D341Med (cell line): ENCODE results near the gene CMTR1.

Experiments
- DNase-seq: peaks from one replicate; pipeline ENCODE4 v3.0.0; 2012; ENCODE audit warnings: low spot score

CMTR1 gene

DNA sequence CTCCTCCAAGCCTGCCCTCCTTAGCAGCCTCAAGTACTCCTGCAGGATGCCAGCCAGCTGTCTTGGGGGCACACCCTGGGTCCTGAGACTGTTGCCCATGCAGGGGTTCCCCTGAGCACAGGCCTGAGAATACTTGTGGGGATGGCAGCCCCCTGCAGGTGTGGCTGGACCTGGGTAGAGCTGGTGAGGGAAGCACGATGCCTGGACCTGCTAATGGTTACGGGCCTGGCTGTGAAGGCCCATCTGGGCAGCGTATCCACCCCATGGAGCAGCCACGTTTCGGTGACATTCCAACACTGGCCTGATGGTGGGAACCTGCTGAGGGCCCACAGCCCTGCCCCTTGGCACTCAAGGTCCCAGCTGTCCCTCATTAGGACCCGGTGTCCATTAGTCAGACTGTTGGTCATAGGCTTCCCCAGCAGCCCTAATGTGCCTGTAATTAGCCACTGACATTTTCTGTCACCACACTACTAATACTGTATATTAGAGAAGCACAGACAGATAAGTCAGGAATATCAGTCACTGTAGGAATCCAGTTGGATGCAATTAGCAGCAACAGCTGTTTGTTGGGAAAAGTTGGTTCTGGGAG lies 46.3 kb downstream of the CMTR1 start:
- peak; percentile 9 for DNase-seq

DNA sequence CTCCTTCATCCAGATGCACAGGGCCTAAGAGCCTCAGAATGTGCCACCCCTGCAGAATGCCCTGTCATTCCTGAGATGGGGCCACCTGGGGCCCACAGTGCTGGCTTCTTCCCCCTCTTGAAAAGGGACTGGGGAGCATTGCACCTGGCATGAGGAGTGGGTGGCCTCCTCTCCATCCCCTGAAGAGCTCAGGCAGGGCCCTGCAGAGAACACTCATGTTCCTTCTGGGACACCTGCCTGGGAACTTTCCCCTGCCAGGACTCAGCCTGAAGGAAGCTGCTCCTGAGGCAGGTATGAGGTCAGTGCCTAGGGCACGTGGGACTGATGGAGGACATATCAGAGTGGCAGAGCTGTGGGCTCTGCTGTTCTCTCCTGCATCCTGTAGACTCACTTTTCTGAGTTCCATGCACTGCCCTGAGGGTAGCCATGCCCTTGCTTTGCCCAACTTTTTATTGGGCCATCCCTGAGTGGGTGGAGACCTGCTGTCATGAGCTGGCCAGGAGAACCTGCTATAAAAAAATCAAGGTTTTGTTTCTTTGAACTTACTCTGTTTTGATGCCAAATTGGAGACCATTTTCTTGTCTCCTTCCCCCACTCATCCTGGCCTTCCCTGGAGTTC lies 47.2 kb downstream of the CMTR1 start:
- peak; percentile 8 for DNase-seq

DNA sequence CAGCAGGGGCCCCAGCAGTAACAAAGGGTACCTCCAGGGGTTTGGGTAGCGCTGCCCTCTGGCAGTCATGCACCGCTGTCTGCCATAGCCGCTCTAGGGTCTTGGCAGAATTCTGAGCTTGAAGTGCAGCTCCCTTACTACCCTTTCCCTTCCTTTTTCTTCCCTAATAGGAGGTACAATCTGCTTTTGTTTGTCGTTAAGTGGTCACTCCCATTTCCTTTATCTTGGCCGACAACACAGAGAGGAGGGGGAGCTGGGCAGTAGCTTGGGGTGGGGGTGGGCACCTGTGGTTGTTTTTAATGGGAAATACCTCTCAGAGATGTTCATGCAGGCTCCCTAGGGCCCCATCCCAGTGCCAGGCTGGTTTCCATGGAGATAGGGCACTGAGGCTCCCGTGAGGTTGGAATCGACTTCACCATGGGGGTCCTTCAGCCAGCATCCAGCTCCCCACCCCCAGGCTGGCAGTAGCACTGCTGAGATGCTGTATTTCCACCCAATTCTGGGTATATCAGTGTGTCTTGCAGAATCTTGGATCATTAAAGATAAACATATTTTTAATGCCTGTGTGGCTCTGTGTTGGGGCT lies 48.0 kb downstream of the CMTR1 start:
- no peak for DNase-seq

DNA sequence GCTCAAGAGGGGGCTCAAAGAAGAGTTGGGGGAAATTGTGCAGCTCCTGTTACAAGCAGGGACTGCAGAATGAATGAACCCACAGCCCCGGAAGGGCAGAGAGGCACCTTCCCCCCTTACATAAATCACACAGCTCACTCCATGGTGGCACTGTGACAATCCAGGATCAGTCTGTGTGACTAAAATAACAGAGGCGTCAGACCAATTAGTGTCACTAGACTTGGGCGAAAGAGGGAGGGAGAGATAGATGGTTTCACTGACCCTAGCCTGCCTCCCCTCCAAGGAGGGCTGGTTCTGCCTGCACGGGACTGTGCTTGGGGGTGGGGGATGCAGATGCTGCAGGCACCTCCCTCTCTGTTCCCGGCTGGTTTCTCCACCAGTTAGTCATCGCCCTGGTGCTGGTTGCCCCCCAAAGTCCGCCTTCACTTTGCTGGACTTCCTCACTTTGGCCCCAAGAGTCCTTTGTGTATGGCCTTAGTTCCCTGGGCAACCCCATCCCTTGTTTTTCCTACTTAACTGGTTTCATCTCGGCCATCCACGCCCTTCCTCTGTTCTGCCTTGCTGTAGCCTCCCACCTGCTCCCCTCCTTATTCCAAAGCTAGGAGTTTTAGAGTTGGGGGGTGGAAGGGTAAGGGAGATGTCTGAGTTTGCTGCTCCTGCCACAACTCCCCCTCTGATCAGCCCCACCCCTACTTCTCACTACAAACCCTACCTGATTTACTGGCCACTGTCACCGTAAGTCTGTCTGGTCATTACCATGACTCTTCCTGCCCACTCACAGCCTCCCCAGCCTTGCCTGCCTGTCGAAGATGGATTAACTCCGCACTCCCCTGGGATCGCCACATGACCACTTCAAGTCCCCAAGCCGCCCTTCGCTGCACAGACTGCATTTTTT lies 48.9 kb downstream of the CMTR1 start:
- no peak for DNase-seq

DNA sequence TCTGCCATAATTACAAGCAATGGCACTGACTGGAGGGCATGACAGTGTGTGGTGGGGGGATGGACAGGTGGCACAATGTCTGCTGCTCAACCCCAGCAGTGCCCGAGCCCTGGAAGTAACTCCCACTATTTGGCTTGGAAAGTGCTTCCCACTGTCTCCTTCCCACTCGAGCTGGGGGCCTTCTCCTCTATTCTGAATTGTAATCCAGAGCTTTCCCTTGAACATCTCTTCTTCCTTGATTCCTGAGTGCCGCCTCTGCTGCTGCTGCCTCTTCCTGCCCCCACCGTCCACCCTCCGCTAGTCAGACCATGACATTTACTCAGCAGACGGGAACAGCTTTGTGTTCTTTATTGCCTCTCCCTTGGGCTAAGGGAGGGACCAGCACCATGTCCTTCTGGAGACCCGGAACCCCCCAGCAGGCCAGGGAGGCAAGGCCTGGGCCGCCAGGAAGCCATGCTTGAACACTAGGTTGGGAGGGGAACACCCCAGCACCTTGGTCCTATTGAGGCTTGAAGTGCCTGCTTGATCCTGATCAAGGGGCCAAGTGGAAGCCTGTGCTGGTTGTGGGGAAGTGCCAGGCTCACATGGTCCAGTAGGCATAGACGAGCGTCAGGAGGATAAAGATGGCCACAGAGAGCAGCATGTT lies 49.7 kb downstream of the CMTR1 start:
- DNase-seq: no peak

DNA sequence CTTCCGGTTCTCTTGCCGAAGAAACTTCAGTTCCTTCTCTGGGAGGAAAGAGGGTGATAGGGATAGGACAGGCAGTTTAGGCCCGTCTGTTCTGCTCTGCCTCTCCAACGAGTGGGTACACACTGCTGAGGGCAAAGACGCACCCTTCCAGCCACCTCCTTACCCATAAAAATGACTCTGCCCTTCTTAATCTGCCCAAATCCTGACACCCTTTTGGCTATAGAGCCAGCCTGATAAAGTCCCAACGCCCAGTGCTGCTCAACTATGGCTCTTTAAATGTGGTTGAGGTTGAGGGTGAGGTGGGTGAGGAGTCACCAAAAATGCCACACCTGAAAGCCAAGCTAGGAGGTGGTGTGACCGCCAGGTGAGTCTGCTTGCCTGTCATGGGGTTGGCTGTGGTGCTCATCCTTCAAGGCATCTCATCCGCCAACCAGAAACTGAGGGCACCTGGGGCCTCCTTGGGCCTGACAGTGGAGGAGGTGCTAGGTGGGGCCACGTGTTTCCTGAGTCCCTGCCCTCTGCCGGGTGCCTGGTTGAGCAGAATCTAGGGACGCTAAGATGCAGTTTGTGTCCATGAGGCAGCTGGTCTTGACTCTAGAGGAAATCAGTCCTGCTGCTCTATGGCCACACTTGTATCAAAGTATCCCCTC lies 50.4 kb downstream of the CMTR1 start:
- DNase-seq: no peak

DNA sequence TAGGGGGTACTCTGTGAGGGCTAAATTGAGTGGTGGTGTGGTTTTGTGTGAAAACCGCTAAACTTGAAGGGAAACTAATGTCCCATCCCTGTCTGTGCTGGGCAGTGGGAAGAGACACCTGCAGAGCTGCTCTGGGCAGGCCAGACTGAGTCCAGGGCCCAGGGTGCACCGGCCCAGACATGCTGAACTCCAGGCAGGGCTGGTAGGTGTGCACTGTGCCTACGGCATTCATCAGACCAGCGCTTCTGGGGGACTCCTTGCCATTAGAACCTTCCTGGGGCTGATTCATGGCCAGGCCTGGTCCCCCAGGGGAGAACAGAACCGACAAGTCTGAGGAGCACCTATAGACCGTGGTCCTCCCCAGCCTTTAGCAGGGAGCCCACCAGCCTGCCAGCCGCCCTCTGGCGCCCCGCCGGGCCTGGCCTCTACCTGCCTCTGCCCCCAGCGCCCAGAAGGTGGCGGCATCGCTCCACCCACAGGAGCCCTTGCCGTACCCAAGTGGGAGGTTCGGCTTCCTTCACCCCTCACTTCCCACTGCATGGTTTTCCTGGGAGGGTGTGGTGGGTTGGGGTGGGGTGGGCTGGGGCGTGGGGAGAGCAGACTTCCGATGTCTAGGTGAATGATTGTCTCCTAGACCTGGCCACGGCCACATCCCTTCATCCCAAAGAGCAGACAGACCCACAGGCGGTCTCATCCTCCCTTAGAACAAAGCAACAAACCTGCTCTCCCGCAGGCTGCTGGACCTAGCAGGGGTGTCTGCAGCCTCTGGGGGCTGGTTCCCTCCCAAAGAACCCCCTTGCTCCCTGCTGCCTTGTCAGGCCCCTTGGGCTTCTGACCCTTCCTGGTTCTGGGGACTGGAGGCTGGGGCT lies 51.1 kb downstream of the CMTR1 start:
- peak; percentile 93 for DNase-seq

DNA sequence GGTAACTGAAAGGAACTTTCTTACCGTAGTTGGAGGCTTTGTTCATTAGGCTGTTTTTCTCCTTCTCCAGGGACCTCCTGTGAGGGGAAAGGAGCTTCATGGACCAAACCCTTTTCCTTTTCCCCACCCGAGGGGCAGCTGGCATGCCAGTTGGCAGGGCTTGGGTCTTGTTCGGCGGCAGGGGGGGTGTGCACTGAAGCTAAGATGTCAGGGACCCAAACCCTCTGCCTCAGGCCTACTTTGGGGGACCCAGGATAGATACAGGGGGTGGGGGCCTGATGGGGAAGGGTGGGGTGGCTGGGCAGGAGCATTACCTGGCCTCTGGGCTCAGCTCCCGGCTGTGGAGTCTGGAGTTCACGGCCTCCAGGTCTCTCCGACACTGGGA lies 51.8 kb downstream of the CMTR1 start:
- DNase-seq: no peak

DNA sequence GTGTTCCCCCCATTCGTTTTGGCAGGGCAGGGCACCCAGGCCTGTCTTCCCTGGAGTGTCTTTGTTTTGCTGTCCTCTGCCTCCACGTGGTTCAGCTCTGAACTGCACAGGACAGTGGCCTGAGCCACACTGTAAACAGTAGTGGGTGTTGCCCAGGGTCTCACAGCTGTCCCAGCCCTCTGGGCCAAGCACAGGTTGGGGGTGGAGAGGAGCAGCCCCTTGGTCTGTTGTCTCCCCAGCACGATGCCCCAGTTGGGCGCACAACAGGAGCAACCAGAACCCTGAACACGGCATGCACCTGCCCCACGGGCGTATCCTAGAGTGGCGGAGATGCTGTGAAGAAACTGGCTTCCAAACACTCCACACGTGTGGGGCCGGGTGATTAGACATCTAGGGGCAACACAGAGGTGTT lies 52.3 kb downstream of the CMTR1 start:
- peak; percentile 49 for DNase-seq

DNA sequence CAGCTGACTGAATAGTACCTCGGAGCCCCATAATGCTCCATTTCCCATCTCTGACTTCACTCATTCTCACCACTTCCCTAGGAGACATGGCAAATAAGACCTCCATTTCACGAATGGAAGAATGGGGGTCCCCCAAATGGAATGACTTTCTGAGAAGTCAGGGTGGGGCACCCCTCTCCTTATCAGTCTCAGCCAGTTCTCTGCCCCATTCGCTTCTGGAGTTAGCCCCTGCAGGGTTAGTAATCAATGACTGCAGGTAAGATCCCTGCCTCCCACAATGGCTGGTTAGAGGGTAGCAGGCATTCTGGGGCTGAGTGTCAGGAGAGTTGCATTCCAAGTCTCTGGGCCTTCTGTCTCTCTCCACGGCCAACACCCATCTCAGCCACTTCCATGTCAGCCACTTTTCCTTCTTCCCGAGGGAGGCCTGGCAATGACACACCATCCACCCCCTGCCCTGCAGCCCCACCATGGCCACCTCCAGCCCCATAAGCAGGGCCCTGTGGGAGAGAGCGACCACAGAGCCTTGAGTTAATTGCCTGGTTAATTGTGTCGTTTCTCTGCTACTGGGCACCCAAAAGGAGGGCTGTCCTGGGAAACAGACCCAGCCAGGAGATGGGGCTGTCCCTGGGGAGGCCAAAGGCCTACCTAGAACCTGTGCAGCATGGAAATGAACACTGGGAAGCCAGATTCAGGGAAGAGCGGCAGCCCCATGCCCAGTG lies 53.3 kb downstream of the CMTR1 start:
- DNase-seq: no peak

DNA sequence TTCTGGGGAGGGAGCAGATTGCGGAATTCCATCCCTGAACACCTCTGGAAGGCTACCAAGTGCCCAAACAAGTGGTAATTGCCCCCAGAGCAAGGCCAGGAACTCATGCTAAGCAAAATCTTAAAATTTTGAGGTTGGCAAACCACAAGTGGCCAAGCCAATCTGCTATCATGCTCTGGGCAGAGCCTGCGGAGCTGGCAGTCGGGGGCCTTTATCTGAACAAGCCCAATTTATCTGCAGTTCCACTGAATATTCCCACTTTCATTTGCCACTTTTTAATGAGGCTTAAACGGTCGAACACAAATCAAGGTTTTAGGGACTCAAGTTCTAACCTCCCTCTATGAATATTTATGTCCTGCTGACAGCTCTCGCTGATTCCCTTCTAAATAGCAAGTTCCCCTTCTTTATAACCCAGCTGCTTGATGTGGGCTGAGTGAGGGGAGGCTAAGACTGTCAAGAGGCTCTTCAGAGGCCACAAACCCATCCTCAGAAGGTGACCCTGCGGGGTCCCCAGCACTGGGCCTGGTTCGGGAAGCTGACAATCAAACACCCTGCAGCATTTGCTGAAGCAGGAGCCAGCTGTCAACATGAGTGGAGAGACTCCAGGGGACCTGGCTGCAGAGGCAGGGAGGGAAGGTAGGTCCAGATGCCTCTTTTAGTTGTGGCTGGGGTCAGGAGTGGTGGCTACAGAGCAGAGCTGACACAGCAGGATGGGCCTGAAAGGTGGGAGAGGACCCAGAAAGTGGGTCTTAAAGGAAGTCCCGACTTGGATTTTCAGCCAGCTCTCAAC lies 54.8 kb downstream of the CMTR1 start:
- DNase-seq: no peak

DNA sequence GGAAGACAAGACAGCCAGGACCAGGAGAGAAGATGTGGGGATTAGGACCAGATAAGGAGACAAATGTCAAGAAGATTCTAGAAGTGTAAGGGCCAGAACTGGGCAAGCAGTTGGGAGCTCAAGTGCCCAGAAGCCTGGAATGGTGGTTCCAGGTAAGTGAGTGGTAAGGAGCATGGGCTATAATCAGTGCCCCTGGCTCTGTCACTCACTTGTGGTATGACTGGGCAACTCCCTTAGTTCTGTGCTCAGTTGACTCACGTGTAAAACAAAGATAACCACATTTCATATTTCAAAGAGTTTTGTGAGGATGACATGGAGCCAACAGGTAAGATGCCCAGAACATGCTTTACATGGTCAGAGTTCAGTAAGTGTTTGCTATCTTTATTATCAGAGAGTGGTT lies 55.5 kb downstream of the CMTR1 start:
- DNase-seq: no peak

DNA sequence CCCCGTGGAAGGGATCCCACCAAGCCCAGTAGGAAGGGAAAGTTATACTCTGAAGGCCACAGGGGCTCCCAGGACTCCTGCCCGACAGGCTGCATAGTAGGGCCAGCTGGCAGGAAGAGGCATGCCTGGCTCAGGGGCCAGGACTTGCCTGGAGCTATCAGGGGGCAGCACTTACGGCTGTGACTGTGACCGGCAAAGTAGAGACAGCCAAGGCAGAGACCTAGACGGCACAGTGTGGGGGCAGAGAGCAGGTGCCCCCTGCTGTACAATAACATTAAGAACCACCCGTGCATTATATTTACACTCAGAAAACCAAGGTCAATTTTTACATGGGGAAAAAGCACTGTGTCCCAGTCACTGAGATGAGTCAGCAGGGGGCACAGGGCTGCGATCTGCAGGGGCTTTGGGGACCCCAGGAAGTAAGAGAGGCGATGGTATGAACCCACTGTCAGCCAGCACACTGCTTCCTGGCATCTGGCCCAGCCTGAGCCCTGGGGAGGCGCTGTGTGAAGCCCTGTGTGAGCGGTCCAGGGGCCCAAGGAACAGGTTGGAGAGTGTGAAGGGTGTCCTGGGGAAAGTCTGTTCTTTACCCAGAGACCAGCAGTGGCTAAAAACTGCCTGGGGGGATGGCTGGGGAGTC lies 56.8 kb downstream of the CMTR1 start:
- DNase-seq: no peak

DNA sequence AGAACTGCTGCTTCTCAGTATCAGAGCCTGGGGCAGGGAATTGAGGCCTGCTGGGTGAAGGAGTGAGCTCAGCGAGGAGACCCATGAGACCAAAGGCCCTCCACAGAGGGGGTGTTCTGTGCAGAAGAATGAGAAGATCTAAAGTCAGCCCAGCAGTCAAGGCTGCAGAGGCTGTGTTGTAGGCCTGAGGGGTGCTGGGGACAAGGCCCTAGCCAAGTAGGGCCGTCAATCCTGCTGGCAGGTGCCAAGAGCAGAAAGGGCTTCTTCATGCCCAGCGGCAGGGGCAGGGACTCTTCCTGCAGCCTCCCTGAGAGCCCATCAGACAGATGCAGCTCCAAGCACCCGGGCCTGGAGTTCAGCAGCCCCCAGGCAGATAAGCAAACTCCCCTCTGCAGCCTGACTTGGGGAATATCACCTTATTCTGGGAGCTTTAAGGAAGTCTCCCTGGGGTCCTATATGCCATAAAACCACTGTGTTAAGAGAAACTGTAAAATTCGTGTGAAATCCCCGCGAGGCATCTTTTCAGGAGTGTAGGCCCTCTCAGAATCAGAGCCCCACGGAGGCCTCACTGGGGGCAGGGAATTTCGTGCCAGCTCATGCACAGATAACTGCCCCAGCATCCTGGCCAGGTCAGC lies 57.6 kb downstream of the CMTR1 start:
- DNase-seq: no peak

DNA sequence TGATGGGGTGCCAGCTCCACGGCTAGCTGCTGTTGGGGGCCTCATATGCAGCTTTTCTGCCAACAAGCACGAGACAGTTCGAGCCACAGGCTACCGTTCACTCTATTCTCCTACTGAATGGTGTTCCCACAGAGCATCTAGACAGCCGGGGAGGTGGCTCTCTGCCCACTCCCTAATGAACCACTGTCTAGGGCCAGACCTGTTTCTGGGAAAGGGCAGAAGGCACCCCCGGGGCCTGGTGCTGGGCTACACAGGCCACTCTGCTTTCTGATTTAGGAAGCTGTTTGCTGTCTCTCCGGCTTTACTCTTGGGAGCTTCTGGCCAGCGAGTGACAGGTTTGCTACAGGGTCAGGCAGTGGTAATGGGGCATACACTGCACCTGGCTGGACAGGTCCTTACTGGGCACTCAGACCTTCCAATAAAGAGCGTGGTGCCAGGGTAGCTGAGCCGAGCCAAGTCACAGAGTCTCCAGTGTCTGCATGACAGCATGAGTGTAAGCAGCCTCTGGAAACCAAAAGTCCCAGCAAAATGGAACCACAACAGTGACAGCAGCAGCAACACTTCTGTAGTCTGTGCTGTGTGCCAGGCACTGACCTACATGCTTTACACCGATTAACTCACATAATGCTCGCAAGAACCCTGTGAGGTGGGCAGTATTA lies 58.3 kb downstream of the CMTR1 start:
- no peak for DNase-seq

DNA sequence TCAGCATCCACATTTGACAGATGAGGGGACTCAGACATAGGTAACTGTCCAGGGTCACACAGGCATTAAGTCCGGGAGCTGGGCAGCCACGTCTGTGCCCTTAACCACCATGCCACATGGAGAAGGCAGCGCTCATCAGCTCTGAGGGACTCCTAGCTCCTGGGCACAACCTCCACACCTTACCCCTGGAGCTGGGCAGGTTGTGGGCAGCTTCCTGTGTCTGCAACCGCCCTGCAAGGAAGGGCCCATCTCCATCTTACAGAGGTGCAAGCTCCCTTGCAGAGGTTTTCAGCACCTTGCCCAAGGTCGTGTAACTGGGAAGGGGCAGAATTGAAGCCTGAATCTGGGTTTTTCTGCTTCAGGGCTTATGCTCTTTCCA lies 58.8 kb downstream of the CMTR1 start:
- DNase-seq: no peak

DNA sequence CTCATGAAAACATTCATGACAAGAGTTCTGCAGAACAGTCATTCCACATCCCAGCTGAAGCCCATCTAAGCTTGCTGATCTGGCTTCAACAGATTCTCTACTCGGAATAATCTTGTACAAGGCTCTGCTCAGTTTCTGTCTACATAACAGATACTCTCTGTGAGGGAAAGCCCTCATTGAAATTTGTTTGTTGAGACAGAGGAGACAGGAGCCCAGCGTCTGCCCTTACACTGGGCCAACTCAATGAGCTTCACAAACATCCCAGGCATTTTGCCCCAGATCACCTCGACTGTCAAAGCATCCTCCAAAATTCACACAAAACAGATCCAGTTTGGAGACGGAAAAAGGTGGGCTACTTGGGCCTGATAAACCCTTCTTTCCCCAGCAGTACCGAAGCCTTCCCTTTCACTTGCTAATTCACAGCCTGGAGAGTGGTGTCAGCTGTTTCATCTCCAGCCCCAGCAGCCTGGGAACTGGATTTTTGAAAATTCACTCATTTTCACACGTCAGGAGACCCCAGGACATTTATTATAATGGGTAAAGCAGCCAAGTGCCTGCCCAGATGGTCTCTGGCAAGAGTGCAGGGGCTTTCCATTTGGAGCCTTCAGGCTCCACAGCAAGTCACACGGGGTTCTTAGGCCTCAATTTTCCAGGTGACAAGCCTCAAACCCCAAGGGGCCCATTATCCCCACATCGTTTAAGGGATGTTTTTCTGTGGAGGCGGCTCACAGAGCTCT lies 59.4 kb downstream of the CMTR1 start:
- no peak for DNase-seq
